ENCODE data around the gene GLI3.

DNA sequence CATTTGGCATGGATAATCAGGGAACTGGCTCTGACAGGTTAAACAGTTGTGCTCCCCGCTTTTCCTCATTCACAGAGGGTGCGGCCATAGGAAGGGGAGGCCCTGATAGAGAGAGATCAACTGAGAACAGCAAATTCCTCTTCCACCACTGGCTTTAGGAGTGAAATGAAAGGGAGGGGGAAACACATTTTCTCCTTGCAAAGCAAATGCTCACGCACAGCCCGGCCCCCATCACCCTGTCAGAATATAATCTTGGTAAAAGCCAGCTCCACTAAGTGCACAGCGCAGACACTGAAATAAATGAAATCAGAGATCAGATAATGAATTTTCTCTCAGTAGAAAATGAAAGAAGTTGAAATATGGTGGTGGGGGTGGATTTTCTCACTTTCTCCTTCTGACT lies 187.2 kb downstream of the GLI3 start:
- TF ChIP-seq, protein P1, sequence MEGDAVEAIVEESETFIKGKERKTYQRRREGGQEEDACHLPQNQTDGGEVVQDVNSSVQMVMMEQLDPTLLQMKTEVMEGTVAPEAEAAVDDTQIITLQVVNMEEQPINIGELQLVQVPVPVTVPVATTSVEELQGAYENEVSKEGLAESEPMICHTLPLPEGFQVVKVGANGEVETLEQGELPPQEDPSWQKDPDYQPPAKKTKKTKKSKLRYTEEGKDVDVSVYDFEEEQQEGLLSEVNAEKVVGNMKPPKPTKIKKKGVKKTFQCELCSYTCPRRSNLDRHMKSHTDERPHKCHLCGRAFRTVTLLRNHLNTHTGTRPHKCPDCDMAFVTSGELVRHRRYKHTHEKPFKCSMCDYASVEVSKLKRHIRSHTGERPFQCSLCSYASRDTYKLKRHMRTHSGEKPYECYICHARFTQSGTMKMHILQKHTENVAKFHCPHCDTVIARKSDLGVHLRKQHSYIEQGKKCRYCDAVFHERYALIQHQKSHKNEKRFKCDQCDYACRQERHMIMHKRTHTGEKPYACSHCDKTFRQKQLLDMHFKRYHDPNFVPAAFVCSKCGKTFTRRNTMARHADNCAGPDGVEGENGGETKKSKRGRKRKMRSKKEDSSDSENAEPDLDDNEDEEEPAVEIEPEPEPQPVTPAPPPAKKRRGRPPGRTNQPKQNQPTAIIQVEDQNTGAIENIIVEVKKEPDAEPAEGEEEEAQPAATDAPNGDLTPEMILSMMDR (IDR thresholded peaks at IDR 0.05 in 8 of 11, conservative IDR thresholded peaks at IDR 0.05 in 3 of 11), result no peak
- TF ChIP-seq POLR2A (IDR thresholded peaks at IDR 0.05) (no peak), POLR2AphosphoS5 (IDR thresholded peaks at IDR 0.05) (no peak)

Measured in spleen (tissue), 7 donors.